Astrocyte (in vitro differentiated cells and primary cell): ENCODE data around the gene ATP10B. TPM values are rescaled to one million over a fixed set of nuclear protein-coding genes. Genes with fewer than 3 reads are reported as not detected.

ENCODE experiments used
- DNase-seq: peaks from one replicate; pipeline ENCODE4 v3.0.0-alpha.2; 2010; ENCODE audit warnings: low read depth
- FAIRE-seq: peaks from 2 replicates; lab custom pipeline; 2011; peaks lifted over from hg19 to GRCh38; lab: Jason Lieb, UNC
- H2AFZ ChIP-seq: 2 replicates; pipeline ENCODE4 v1.6.0; 2012; ENCODE audit warnings: low read depth, low read length, inconsistent platforms
- H3K27ac ChIP-seq: 2 replicates; pipeline ENCODE4 v1.5.1; 2011; ENCODE audit warnings: low read depth, low read length, inconsistent platforms
- H3K27me3 ChIP-seq: 2 replicates; pipeline ENCODE4 v1.6.0; 2011; ENCODE audit warnings: low read length, inconsistent platforms; ENCODE audit not compliant: insufficient read depth
- H3K36me3 ChIP-seq: 2 replicates; pipeline ENCODE4 v1.5.1; 2011; ENCODE audit warnings: low read length, inconsistent platforms; ENCODE audit not compliant: insufficient read depth
- H3K4me1 ChIP-seq: 2 replicates; pipeline ENCODE4 v1.5.1; 2011; ENCODE audit warnings: low read length, inconsistent platforms; ENCODE audit not compliant: insufficient read depth
- H3K4me2 ChIP-seq: 2 replicates; pipeline ENCODE4 v1.6.0; 2012; ENCODE audit warnings: low read length, inconsistent platforms
- H3K4me3 ChIP-seq: 2 replicates; pipeline ENCODE4 v1.5.1; 2011; ENCODE audit warnings: low read depth, mild to moderate bottlenecking, low read length, inconsistent platforms; ENCODE audit not compliant: insufficient read depth
- H3K79me2 ChIP-seq: 2 replicates; pipeline ENCODE4 v1.6.0; 2012; ENCODE audit warnings: mild to moderate bottlenecking, low read length, inconsistent platforms; ENCODE audit not compliant: insufficient read depth
- H3K9ac ChIP-seq: 2 replicates; pipeline ENCODE4 v1.6.0; 2012; ENCODE audit warnings: mild to moderate bottlenecking, low read length, inconsistent platforms
- H3K9me3 ChIP-seq: 2 replicates; pipeline ENCODE4 v1.5.1; 2012; ENCODE audit warnings: low read depth, mild to moderate bottlenecking, low read length, inconsistent platforms; ENCODE audit not compliant: insufficient read depth
- H4K20me1 ChIP-seq: 2 replicates; pipeline ENCODE4 v1.6.0; 2012; ENCODE audit warnings: low read length, inconsistent platforms; ENCODE audit not compliant: insufficient read depth
- H3K27ac Mint-ChIP-seq: one replicate; pipeline ENCODE4 v1.8.0; 2021; ENCODE audit warnings: mild to moderate bottlenecking, mixed read lengths; ENCODE audit not compliant: unreplicated experiment
- H3K27me3 Mint-ChIP-seq: one replicate; pipeline ENCODE4 v1.8.0; 2021; ENCODE audit warnings: low read depth, mixed read lengths; ENCODE audit not compliant: unreplicated experiment
- H3K36me3 Mint-ChIP-seq: one replicate; pipeline ENCODE4 v1.8.0; 2021; ENCODE audit warnings: low read depth, mixed read lengths; ENCODE audit not compliant: unreplicated experiment
- H3K4me1 Mint-ChIP-seq: one replicate; pipeline ENCODE4 v1.8.0; 2021; ENCODE audit warnings: low read depth, mixed read lengths; ENCODE audit not compliant: unreplicated experiment
- H3K4me3 Mint-ChIP-seq: one replicate; pipeline ENCODE4 v1.8.0; 2021; ENCODE audit warnings: mild to moderate bottlenecking, moderate library complexity, mixed read lengths; ENCODE audit not compliant: unreplicated experiment
- H3K9me3 Mint-ChIP-seq: one replicate; pipeline ENCODE4 v1.8.0; 2021; ENCODE audit warnings: mild to moderate bottlenecking, mixed read lengths; ENCODE audit not compliant: unreplicated experiment
- CTCF ChIP-seq: IDR thresholded peaks from 2 replicates; pipeline ENCODE4 v1.5.1; 2011; ENCODE audit warnings: low read depth, mild to moderate bottlenecking, inconsistent platforms, low read length, moderate library complexity; ENCODE audit not compliant: insufficient read depth
- EZH2 ChIP-seq: IDR thresholded peaks from 2 replicates; pipeline ENCODE4 v1.6.1; 2012; ENCODE audit warnings: mild to moderate bottlenecking, low read length, inconsistent platforms; ENCODE audit not compliant: insufficient read depth
- total RNA-seq: library from RNA; stranded (reverse); gene quantifications from 2 replicates; pipeline ENCODE4 v1.2.1, GENCODE V29; 2021

Gene ATP10B
- total RNA-seq, 1 donor from 2014 or later, result not detected

GRCh38 chr5:160799184-160799583 lies 52.8 kb downstream of the ATP10B start:
- peaks cover 4% of the 10 kb centered on the region for H3K9me3 Mint-ChIP-seq
- peaks cover 7% of the 10 kb centered on the region for H3K27me3 Mint-ChIP-seq
- Histone ChIP-seq H3K27me3 (no peaks in the 10 kb centered on the region), H3K9ac (no peak overlapping the region), H3K4me3 (no peak overlapping the region), H3K79me2 (no peaks in the 10 kb centered on the region), H3K4me2 (no peak overlapping the region), H3K36me3 (no peaks in the 10 kb centered on the region), H4K20me1 (no peaks in the 10 kb centered on the region), H3K9me3 (no peaks in the 10 kb centered on the region), H3K27ac (no peak overlapping the region), H2AFZ (no peak overlapping the region), H3K4me1 (no peaks in the 10 kb centered on the region)
- TF ChIP-seq CTCF, result no peak
- no peak for TF ChIP-seq EZH2
- H3K36me3 Mint-ChIP-seq, result no peaks in the 10 kb centered on the region
- DNase-seq, result no peak
- H3K27ac Mint-ChIP-seq, result no peak overlapping the region
- H3K4me3 Mint-ChIP-seq, result no peak overlapping the region
- FAIRE-seq, result no peak
- peaks cover 12% of the 10 kb centered on the region for H3K4me1 Mint-ChIP-seq

GRCh38 chr5:160797020-160797419 lies 55.0 kb downstream of the ATP10B start:
- Histone ChIP-seq H2AFZ (no peak overlapping the region), H3K4me2 (no peak overlapping the region), H3K4me3 (no peak overlapping the region), H3K27ac (no peak overlapping the region), H3K79me2 (no peaks in the 10 kb centered on the region), H4K20me1 (no peaks in the 10 kb centered on the region), H3K9me3 (no peaks in the 10 kb centered on the region), H3K27me3 (no peaks in the 10 kb centered on the region), H3K9ac (no peak overlapping the region), H3K36me3 (no peaks in the 10 kb centered on the region), H3K4me1 (no peaks in the 10 kb centered on the region)
- Mint-ChIP-seq H3K4me3 (no peak overlapping the region), H3K27ac (no peak overlapping the region), H3K36me3 (no peaks in the 10 kb centered on the region), H3K4me1 (peaks cover 17% of the 10 kb centered on the region), H3K27me3 (peaks cover 7% of the 10 kb centered on the region), H3K9me3 (peaks cover 4% of the 10 kb centered on the region)
- TF ChIP-seq EZH2 (no peak), CTCF (no peak)
- DNase-seq, result no peak
- FAIRE-seq, result no peak

- TF ChIP-seq EZH2 (no peak), CTCF (no peak)
- FAIRE-seq, result no peak
- no peaks in the 10 kb centered on the region for H3K36me3 Mint-ChIP-seq
These were observed 58.5 kb downstream of the ATP10B start for GRCh38 chr5:160793530-160793899.

More at GRCh38 chr5:160793530-160793899, 58.5 kb downstream of the ATP10B start:
- H3K27me3 ChIP-seq, result no peaks in the 10 kb centered on the region
- H3K4me2 ChIP-seq, result no peak overlapping the region
- Mint-ChIP-seq H3K27me3 (peaks cover 7% of the 10 kb centered on the region), H3K9me3 (peaks cover 4% of the 10 kb centered on the region), H3K4me3 (no peak overlapping the region), H3K27ac (no peak overlapping the region), H3K4me1 (peaks cover 13% of the 10 kb centered on the region)
- no peak overlapping the region for H2AFZ ChIP-seq
- no peak overlapping the region for H3K4me3 ChIP-seq
- DNase-seq, result no peak
- no peaks in the 10 kb centered on the region for H3K79me2 ChIP-seq
- no peaks in the 10 kb centered on the region for H3K36me3 ChIP-seq
- H3K27ac ChIP-seq, result no peak overlapping the region
- no peaks in the 10 kb centered on the region for H3K9me3 ChIP-seq
- H4K20me1 ChIP-seq, result no peaks in the 10 kb centered on the region
- H3K9ac ChIP-seq, result no peak overlapping the region
- H3K4me1 ChIP-seq, result no peaks in the 10 kb centered on the region
